Hepatocyte (in vitro differentiated cells): ENCODE data around the gene ANKRD44.
"Not testable (repeated sequence)": the region's sequence is repeated elsewhere in the genome, so short reads cannot be mapped to it uniquely, and the experiment has no call there.

Source experiments
- CTCF ChIP-seq: fragments of 200-600 bp; sonication (generic); IDR thresholded peaks from 2 replicates; pipeline ENCODE4 v1.5.1; 2016; ENCODE audit warnings: antibody characterized with exemption, mild to moderate bottlenecking; ENCODE audit not compliant: poor library complexity
- EZH2 ChIP-seq: fragments of 200-600 bp; sonication (generic); IDR thresholded peaks from 2 replicates; pipeline ENCODE4 v1.6.1; 2016; ENCODE audit warnings: antibody characterized with exemption, mild to moderate bottlenecking, borderline replicate concordance

GRCh38 chr2:197240018-197240417, 70.6 kb downstream of the ANKRD44 start:
- TF ChIP-seq CTCF, EZH2: not testable (repeated sequence)
